GM18907 (cell line): ENCODE data around the gene PRPH.
"Not testable (repeated sequence)": the region's sequence is repeated elsewhere in the genome, so short reads cannot be mapped to it uniquely, and the experiment has no call there.

Experiments used
- ATAC-seq: cut with Tn5 transposase; IDR thresholded peaks from one replicate; pipeline ENCODE4 v1.9.1; 2021; ENCODE audit warnings: mild to moderate bottlenecking, moderate library complexity; ENCODE audit not compliant: unreplicated experiment

The PRPH gene

DNA sequence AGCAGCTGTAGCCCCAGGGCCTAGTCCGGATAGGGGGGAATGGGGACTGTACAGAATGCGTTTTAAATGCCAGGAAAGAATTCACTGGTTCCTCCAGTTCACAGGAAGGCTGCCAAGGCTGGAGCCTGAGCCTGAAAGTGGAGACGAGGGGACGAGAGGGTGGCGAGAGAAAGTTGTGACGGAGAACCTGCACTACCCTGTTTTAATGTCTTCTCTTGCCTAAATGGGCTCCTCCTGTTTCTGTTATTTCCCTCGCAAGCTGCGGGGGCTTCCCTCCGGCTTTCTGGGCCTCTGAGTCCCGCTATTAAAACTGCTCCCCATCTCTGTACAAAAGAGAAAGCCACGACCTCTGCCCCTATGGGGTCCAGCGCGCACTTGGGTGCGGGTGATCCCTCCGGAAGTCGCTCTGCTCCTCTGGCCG is 37.5 kb downstream of the PRPH start:
- no peak for ATAC-seq

DNA sequence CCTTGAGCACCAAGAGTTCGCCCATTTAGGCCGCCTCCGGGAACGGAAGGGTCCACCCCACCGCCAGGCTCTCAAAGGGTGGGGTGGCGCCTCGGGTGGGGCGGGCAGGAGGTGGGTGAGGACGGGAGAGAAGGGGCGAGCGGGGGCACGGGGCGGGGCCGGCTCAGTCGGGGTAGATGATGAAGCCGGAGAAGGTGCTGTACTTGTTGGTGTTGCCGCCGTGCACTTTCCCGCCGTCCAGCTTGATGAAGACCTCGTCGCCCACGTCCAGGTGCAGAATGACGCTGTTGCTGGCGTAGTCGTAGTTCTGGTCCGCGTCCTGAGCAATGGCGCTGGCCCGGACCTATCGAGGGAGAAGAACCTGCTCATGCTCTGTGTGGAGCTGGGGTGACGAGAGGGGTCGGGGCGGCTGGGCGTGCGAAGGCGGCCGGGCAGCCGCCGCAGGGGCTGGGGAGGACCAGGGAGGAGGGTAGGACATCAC is 38.0 kb downstream of the PRPH start:
- no peak for ATAC-seq

DNA sequence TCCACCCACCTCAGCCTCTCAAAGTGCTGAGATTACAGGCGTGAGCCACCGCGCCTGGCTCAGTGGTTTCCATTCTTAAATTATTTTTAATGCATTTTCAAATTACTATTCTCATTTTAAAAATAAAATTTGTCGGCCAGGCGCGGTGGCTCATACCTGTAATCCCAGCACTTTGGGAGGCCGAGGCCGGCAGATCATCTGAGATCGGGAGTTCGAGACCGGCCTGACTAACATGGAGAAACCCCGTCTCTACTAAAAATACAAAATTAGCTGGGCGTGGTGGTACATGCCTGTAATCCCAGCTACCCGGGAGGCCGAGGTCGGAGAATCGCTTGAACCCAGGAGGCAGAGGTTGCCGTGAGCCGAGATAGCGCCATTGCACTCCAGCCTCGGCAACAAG is 38.8 kb downstream of the PRPH start:
- ATAC-seq: not testable (repeated sequence)

DNA sequence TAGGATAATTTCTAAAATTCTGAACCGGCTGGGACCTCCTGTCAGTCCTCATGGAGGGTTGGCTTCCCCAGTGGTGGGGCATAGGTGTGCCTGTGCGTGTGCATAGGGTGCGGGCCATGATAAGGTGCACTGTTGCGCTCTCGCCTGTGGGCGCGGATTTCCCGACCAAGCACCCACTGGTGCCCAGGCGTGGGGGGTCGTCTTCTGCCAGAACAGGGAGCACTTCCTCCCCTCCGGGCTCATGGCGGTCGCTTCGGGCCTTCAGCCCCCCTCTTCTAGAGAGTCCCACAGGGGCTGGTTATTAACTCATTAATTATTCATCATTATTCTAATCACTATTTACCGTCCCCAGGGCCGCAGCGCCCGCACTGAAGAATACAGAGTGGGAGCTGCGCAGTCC is 39.3 kb downstream of the PRPH start:
- no peak for ATAC-seq

DNA sequence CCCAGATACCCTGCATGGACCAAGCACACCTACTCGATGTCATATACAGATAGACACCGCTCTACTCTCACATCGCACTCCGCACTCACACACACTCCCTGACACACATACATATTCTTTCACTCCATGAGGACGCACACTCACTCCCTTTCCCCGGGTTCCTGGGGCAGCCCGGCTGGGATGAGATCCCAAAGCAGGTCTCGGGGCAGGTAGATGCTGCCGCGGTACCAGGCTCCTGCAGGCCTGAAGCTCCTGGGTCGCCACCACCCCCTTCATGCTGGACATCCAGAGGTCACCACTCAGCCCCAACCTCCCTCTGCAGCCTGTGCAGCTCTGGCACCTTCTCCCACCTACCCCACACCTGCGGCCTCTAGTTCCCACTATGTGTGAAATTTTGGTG is 39.7 kb downstream of the PRPH start:
- ATAC-seq: no peak

DNA sequence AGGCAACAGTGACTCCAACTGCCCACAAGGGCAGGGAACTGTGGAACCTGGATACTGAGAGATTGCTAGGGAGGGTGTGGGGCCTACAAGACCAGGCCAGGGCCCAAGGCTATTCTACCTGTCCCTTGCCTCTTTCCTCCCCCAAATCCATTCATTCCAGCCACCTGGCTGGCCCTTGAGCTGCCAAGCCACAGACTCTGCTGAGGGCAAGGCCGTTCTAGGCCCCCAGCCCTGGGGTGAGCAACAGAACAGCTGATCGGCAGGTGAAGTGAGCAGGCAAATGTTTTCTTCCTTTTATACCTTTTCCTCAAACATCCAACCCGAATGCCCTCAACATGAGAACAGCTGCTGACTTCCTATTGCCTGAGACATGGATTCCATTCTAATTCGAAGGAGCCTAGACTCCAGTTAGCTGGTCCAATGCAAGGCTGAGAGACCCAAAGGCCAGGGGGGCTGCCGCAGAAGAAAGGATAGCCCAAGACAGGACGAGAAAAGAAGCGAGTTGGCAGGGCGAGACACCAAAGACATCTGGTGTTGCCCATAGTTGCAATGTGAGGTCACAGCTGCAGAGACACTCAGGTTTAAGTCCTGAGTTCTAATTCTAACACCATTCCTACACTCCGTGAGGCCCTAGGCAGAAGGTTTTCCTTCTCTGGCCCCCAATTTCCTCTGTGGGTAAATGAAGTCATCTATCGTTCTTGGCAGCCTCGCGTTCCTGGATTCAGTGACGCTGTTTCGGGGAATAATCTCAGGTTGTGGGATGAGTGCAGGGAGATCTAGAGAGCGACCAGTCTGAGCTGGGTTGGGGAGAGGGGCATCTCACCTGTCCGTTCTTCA is 40.4 kb downstream of the PRPH start:
- no peak for ATAC-seq

DNA sequence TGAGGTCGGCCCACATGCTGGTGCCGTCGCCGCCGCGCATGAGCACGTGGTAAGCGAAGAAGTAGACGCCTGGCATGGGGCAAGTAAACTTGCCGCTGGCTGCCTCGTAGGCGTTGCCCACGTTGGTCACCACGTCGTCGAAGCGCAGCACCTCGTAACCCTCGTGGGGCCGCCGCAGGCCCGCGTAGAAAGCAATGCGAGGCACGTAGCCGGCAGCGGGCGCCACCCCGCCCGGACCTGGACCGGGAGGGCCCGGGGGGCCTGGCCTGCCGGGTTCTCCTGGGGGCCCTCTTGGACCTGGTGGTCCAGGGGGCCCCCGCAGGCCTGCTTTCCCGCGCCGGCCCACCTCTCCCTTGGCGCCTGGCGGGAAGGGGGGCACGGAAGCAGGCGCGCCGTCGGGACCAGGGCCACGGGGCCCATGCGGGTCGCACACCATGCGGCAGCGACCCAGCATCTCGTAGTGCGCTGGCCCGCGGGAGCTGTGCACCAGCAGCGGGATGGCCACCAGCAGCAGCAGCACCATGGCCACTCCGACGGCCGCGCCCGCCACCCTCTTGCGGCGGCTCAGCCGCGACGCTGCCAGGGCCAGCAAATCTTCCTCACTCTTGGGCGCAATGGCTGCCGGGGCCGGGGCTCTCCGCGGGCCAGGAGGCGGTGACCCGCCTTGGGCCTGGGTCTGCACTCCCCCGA is 41.2 kb downstream of the PRPH start:
- no peak for ATAC-seq

DNA sequence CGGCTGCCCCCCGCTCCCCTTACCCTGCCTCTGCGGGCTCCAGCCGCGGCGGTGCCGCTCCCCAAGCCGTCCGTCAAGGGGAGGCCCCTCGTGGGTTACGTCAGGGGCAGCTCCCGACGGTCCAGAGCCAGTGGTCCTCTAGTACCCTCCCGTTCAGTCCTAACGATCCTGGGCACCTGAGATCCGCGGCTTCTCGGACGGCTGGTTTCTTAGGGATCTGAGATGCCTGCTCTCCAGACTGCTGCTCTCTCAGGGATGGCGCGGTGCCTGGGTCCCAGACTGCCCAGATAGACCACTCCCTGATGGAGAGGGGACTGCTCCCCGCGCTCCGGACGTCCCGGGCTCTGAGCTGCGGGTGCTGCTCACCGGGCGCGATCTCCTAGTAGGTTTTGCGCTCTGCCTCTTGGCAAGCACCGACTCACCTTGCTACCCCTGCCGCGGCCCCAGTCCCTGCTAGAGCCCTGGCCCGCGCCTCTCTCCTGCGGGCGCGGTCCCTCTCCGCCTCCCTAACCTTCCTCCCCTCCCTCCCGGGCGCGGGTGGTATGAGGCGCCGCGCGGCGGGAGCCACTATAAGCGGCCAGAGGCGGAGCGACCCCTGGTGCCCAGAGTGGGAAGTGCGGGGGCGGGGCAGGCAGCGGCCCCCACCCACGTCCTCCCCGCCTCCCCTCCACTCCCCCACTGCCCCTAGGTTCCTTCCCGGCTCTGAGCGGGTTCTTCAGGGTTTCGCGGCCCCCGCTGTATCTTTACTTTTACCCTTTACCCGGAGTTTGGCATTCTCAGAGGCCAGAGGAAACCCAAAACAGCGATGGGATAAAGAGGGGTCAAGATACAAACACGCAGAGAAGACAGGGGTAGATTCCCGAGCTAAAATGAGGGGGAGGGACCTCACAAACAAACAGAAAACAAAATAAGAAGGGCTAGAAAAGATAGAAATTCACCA is 42.0 kb downstream of the PRPH start, which contains the start of gene C1QL4:
C1QL4 (minus strand) TSS at position 544 of the 940 bp plus-strand sequence. CDS start 711 bp downstream, outside the sequence.
- ATAC-seq: peak; percentile 56

DNA sequence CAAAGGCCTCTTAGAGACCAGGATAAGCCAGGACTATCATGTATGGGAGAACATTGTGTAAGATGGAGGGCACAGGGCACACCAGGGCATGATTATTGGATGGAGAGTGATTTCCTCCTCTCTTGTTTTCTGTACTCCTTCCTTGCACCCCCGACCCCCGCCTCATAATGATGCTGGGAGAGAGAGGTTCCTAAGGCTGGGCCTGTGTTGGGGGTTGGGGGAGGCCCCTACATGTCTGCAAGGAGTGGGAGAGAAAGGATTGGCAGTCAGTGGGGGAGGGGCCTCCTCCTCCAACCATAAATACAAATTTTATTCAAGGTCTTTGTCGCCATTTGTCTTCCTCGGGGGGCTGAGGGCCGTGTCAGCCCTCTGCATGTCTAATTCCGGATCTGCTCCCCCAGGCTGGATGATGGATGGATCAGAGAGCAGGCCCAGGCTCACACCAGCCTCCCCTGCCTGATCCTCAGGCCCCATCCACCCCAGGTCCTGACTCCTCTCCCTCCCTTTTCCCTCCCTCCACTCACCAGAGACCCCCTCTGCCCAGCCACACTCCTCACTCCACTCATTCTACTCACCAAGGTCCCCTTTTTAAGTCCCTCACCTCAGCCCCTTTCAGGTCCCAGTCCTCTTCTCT is 44.0 kb downstream of the PRPH start:
- no peak for ATAC-seq

DNA sequence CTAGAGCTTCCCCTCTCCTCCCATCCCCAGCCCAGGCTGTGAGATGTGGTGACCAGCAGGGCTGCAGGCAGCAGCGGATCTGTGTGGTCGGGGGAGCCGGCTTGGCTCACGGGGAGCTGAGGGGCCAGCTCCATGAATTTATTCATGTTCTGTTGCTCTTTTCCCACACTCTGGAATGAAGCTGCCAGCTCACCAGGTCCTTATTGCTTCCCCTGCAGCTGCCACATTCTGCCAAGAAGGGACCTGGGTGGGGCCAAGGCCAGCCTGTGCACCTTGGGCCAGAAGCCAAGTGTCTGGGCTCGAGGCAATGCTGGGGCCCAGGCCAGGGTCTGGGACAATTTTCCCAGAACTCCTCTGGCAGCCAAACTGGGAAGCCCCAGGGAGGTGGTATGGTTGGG is 44.5 kb downstream of the PRPH start:
- ATAC-seq: no peak

DNA sequence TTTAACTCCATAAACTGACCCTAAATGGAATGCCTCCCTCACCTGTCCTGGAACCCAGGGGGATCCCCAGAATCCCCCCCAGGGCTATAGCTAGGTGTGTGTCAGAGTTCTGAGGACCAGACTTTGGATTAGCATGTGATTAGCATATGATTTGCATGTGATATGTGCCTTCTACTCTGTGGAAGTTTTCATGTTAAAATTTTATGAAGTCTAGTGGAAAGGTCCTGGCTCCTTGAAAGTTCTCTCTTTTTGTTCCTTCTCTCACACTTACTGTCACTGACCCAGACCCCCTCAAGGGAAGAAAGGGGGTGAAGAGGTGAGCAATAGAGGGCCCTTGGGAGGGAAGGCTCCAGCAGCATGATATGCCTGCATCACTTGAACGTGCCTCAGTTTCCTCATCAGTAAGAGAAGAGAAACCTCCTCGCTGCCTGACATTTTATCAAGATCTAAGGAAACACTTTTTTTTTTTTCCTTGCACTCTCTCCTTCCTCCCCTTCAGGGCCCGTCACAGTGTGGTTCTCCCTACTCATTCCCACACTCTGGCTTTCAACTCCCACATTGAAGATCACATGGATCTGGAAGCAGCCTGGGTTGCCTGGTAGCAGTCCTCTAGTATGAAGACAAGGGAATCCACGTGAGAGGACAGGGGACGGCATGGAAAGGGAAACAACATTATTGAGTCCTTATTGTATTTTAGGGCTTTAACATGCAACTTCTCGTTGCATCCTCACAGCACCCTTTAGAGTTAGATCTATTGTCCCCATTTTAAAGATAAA is 45.3 kb downstream of the PRPH start:
- ATAC-seq: no peak

DNA sequence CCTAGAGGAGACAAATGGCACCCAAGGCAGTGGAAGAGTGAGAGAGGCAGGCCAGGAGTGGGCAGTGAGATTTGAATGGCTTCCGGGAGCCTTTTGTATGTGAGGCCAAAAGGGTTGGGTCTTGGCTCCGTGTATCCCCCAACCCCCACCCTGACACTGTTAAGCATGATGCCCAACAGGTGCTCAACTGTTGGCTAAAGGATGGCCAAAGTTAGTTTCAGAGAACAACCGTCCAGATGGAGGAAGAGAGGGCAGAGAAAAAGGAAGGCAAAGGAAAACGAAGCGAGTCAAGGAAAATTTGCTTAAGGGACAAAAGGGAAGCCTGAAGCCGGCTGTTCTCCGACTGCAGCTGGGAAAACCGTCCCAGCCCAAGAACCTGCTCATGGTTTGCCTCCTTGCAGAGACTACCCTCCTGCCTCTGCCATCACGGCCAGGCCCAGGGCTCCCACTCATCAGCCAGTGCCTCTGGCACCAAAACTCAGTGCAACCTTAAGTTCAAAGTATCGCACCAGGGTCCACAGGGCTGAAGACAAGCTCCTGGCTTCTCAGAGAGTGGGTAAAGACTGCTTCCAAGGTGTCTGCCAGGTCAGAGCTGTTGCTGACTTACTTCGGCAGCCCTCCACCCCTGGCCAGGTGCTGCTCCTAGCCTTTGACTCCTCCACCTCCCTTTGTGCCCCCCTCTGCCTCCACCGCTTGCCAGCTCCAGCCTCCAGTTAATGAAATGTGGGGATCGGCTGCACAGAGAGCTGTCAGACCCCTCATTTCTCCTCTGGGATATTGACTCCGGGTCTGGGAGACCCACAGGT is 46.2 kb downstream of the PRPH start:
- ATAC-seq: no peak

DNA sequence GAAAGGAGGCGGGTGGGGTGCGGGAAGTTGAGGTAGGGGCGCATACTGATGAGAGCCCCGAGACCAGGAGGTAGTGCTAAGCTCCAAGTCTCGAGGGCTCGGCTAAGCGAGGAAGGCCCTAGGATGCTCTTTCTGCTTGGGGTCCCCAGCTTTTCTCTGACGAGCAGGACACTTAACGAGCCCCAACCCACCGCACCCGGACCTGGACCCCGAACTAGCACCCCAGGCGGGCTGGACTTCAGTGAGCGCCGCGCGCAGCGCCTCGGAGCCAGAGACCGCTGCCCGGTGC is 46.8 kb downstream of the PRPH start:
- ATAC-seq: no peak

DNA sequence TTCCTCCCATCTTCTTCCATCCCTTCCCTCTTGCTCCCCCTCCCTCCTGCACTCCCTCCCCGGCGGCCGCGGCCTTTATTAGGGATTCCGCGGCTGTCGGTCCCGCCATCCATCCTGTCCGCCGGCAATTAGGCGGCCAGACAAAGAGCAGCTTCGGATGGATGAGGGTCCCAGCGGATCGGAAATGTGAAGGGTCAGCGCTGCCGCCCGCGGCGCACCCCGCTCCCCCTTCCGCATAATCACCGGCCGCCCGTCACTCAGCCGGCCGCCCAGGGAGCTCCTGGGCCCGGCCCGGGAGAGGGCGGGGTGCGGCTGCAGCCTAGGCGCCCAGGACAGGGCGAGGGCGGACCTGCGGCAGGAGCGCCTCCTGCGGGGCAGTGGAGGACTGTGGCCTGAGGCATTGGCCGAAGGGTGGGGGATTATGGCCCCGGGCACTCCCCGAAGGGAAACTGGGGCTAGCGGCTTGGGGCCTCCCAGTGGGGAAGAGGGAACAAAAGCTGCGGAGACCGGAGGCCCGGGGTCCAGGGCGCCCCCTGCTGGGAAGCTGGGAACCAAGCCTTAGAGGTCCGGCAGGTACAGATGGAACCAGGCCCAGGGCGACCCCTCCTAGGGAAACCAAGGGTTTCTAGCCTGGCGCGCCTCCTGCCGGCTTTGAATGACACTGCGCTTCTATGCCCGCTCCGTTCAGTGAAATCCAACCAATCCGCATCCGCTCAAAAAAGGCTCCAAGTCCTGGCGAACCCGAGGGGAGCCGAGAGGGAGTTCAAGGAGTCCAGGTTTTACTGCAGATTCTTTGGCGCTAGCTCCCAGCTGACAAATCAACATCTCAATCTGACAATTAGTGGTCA is 47.3 kb downstream of the PRPH start:
- ATAC-seq: peak; percentile 81

DNA sequence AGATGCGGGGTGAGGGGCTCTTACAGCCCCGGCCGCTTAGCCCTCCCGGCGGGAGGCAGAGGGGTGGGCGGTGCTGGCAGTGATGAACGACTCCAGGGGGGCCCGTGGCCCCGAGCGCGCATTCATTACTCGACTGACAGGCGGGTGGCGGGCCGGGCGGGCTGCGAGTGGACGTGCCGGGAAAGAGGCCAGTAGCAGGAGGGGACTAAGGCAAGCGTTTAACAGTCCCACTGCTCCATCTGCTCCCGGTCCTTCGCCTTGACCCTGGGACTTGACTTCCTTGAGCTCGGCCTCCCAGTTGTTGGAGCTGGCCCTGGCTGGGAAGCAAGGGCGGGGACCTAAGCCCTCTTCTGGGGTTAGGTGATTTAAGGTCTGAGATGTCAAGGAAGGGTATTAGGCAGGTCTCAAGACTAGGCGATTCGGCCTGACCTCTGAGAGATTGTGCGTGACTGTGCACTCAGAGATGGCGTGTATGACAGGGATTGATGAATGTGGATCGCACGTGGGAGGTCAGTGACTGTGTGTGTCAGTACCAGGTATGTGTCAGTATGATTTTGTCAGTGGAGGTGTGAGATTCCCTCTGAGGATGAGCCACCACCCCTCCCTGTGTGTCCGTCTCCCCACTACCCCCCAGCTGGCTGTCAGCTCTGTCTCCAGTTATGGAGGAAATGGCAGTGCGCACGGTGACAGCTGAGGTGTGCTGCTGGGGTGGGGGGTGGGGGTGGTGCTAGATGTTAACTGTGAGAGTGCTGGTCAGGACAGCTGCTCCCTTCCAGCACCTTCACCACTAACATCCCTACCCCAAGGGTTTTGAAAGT is 48.2 kb downstream of the PRPH start:
- ATAC-seq: no peak

DNA sequence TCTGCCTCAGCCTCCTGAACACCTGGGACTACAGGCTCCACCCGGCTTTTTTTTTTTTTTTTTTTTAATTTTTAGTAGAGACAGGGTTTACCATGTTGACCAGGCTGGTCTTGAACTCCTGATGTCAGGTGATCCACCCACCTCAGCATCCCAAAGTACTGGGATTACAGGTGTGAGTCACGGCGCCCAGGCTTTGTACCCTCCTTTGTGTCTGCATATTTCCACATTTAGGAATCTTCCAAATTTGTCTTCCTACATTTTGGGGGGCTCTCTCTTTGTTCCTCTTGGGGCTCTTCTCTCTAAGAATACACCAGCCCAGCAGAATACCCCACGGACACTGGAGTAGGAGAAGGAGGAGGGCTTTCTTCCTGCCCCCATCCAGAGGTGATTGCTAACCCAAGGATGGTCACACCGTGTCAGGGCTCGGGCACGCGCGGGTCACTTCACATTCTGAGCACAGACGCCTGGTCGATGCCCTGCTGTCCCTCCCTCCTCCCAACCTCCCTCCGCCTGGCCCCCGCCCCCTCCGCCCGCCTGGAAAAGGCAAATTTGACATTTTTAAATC is 49.6 kb downstream of the PRPH start:
- no peak for ATAC-seq
